IPS-NIHi7 (cell line): ENCODE measurements around the gene GNB1L.

Experiments
- DNase-seq: peaks from one replicate; pipeline ENCODE4 v3.0.0; 2012; ENCODE audit warnings: mixed read lengths; ENCODE audit errors: extremely low spot score

GNB1L gene

GRCh38 chr22:19854778-19855503 lies at the start of gene GNB1L, which contains the start of gene RTL10:
TSS of gene GNB1L (minus strand) at chr22:19854874. CDS start at chr22:19821355, 33,519 bp downstream.
TSS of gene RTL10 (minus strand) at chr22:19854874. CDS start at chr22:19852261, 2,613 bp downstream.
- peak; percentile 98 for DNase-seq

DNA sequence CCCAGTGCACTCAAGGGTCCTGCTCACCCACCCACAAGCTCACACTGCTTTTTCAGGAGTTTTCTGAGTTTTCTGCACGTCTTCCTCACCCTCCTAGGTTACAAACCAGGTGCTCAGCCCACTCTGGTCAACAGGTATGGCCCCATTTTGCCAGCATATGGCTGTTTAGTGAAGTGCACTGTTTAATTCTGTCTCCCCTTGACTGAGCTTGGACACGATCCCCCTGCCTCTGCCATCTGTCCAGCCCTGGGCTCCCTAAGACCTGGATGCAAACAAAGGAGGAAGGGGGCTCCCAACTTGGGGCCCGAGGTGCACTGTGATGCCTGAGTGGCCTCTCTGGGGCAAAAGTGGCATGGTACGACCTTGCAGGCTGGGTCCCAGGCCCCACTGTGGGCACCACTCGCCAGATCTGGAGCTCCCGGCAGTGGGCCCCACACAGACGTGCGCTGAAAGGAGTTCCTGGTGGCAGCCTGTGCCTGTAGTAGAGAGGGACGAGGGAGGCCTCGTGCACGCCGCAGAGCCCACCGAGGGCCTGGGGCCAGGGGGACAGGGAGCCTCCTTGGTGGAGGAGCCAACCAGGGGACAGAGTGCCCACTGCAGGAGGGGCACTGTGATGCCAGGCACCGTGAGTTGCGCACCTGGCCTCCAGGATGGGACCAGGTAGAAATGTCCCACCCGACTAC lies 49.6 kb upstream of the GNB1L start:
- no peak for DNase-seq

GRCh38 chr22:19903513-19903912 lies 48.8 kb upstream of the GNB1L start:
- DNase-seq = no peak

GRCh38 chr22:19903031-19903430 lies 48.4 kb upstream of the GNB1L start:
- peak; percentile 56 for DNase-seq

- DNase-seq = no peak
Measured at GRCh38 chr22:19902245-19902715, 47.6 kb upstream of the GNB1L start.

DNA sequence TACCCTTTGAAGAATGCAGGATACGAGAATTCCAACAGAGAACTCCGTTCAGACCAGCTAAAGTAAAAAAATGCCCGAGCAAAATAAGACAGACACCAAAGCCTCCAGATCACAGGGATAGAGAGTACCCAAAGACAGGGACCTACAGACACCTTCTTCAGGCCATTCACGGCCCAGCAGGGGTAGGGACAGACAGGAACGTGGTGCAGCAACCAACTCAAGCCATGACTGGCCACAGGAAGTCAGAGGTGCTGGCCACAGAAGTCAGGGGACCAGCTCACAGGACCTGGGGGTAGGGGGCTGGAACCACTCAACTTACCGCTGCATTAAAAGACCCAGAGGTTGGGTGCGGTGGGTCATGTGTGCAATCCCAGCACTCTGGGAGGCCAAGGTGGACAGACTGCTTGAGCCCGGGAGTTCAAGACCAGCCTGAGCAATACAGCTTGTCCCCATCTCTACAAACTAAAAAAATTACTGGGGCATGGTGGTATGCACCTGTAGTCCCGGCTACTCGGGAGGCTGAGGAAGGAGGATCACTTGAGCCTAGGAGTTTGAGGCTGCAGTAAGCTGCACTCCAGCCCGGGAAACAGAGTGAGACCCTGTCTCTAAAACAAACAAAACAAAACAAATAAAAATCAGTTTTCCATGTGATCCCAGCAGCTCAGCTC lies 47.0 kb upstream of the GNB1L start:
- DNase-seq = no peak

GRCh38 chr22:19900707-19901436 lies 46.2 kb upstream of the GNB1L start:
- DNase-seq = no peak

DNA sequence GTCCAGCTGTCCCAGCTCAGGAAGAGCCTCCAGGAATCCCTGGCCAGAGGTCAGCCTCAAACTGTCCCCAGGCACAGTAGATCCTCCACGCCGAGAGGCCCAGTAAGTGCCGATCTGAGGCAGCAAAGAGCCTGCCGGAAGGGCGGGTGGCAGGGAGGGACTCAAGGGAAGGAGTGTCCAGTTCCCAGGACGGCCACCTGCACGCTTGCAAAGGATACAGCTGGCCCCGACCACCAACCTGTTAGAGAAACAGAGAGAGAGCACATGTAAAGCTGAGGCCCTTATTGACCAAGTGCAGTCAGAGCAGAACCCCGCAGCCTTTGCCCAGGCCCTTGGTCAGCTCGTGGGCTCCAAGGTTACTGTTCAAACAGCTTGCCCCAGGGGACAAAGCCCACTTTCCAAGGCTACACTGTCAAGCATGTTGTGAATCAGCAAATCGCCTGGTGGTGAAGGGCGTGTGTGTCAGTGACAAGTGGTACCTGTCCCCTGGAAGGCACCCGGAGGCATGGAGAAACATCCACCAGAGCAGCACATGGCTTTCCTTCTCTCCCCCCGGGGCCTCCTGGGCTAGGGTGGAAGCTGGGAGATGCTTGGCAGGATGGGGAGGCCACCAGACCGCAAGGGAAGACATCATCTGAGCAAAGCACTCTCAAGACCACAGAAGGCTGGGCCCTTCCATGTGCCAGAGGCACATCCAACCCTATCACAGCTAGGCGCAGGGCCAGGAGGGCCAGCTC lies 44.3 kb upstream of the GNB1L start:
- DNase-seq = no peak

- no peak for DNase-seq
Measured at GRCh38 chr22:19898145-19898544, 43.5 kb upstream of the GNB1L start.

DNA sequence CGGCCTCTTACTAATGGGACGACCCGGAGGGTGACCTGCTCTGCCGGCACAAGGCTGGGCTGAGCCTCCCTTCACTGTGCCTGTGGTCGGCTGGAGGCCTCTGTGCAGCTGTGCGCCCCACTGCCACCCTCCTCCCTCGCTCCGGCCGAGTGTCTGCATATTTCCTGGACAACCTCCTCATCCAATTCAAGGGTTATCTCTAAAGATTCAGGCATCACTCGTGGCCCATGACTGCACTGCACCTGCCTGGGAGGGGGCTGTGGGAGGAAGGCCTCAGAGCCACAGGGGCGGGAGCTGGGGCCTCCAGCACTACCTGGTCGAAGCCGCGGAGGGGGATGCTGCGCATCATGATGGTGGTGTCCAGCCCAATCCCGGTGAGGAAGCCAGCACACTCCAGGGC lies 43.1 kb upstream of the GNB1L start:
- no peak for DNase-seq

- DNase-seq = no peak
Measured at GRCh38 chr22:19896665-19897355, 42.1 kb upstream of the GNB1L start.

DNA sequence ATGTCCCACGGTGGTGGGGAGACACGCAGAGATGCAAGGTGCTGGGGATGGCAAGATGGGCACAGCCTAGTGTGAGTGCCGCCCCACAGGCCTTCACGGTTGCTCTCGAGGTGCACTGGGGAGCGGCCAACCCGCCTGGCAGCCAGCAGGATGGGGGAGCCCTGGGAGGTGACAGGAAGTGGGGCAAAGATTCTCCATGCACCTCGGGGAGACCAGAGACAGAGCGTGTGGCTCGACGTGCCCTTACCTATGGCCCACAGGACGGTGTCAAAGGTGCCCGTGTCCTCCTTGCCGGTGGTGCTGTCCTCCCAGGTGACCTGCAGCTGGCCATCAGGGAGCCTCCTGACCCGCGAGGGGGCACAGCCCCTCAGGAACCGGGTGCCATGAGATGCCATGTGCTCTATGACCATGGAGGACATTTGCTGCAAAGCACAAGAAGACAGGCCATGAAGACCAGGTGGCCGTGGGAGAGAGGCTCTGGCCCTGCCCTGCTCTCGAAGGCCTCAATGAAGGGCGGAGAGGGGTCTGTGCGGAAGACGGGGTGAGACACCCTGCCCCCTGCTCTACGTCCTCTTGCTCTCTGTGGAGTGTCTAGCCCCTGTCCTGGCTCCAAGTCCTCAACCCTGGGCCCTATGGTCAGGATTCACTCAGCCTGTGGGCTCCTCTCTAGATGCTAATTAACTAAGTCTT lies 40.6 kb upstream of the GNB1L start:
- no peak for DNase-seq

- DNase-seq = no peak
Measured at GRCh38 chr22:19893363-19893762, 38.7 kb upstream of the GNB1L start.

- no peak for DNase-seq
Measured at GRCh38 chr22:19892925-19893324, 38.3 kb upstream of the GNB1L start.

DNA sequence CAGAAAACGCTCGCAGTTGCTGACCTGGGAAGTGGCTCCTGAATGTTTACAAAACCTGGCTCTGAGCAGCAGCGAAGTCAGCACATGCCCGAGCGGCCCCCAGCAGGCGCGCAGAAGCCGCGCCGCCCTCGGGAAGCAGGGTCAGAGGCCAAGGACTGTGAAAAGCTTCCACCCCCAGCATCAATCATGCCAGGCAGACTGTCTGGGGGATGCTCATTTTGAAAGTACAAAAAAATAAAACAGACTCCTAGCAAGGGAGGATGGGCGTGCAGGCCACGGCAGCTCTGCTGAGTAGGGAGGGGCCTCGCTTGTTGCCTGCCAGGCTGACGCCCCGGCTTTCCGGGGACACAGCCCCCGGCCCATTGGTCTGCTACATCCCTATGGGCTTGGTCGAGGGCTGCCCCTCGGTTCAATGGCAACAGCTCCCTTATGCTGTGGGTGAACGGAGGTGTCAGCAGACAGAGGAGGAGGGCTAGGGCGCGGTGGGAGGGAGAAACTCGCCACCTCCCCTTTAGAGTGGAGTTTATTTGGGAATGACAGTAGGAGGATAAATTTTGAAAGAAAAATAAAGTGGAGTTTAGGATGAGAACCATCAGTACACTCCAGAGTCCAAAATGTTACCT lies 37.7 kb upstream of the GNB1L start:
- no peak for DNase-seq

GRCh38 chr22:19891317-19892256 lies 36.9 kb upstream of the GNB1L start:
- DNase-seq = peak; percentile 88

- no peak for DNase-seq
Measured at GRCh38 chr22:19890502-19891316, 36.0 kb upstream of the GNB1L start.

- DNase-seq = no peak
Measured at GRCh38 chr22:19889951-19890350, 35.3 kb upstream of the GNB1L start.
